ENCODE data around the gene MS4A7.

- no peak for TF ChIP-seq POLR2AphosphoS5 (IDR thresholded peaks at IDR 0.05; ENCODE audit: borderline replicate concordance, low read depth, low read length)
- TF ChIP-seq EZH2 (IDR thresholded peaks at IDR 0.05), result no peak
Observed at GRCh38 chr11:60347084-60347797, 31.1 kb upstream of the MS4A7 start.

Measured in SK-N-MC (cell line).